GM15510 (cell line): ENCODE measurements around the gene RCAN2.

ENCODE experiments used
- POLR2A ChIP-seq: IDR thresholded peaks from 3 replicates; pipeline ENCODE4 v1.6.1; 2011; ENCODE audit warnings: borderline replicate concordance; ENCODE audit not compliant: insufficient read length; ENCODE audit errors: extremely low read depth

Gene RCAN2

DNA sequence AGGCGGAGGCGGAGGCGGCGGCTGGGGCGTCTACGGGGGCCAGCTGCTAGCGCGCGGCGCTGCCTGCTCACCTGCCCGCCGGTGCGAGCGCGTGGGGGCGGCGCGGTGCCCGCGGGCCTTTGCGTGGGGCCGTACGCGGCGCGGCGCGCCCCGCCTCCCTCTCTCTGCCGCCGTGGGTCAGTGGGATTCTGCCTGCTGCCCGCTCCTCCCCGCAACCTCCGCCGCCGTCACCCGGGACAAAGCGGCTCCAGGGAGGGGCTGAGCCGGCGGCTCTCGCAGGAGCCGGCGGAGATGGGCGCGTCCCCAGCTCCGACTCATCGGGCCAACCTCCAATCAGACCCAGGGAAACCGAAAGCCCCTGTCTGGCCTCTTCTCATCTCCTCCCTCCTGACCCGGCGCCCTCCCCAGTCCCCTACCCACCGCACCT is at the start of gene RCAN2:
RCAN2 (minus strand) TSS at position 249 of the 427 bp plus-strand sequence.
- TF ChIP-seq POLR2A, result no peak

DNA sequence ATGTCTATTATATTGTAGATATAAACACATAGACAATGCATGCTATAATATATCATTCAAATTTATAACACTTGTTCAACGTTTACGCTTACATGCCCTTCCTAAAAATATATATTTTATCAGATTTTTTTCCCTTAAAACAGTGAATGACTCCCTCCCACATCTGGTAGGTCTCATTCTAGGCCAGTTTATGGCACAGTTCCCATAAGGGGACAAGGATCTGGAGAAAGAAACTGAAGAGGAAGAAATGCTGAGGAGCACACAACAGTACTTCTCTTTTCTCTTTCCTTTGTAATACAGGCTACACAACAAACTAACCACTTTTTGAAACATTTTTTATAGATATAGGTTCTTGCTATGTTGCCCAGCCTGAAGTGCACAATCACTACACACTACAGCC is 48.6 kb upstream of the RCAN2 start:
- no peak for TF ChIP-seq POLR2A

DNA sequence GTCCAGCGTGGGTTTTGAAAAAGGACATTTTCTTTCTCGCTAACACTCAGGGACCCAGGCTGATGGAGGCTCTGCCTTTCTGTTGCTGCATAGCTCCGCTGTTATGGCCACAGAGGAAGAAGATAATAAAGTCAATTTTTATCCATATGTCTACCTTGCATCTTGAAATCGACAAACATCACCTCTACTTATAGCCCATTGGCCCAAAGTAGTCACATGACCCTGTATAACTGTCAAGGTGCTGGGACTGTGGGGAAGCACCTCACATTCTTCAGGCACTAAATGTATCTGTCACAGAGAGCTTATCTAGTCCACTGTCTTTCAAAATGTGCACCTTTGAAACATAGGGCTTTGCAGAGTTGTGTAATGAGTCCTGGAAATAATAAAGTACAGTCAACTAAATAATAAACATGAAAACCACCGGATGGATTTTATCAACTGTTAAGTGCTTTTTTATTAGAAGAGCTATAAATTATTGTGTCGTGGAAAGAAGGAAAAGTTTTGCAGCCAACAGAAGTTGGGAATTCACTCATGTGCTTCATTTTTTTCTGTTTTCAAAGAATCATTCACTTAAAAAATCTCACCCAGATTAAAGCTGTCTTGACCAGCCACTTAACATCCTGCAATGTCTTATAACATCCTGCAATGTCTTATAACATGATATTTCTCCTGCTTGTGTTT is 47.7 kb upstream of the RCAN2 start:
- TF ChIP-seq POLR2A, result no peak

DNA sequence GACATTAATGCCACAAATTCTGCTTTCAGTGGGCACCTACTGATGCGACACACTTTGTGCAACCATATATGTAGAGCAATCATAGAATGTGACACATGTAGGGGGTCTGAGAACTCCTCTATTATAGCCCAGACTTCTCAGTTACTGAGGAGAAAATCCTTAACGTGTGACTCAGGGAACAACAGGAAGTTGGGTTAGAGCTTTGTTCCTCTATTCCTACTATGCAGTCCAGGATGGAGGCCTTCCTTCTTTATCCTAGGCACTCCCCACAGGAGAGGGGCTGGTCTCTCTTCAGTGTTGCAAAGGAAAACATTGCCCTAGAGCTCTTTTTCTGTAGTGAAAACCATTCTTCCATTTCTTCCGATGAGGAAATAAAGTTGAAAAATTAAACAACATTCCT is 39.6 kb upstream of the RCAN2 start:
- no peak for TF ChIP-seq POLR2A

DNA sequence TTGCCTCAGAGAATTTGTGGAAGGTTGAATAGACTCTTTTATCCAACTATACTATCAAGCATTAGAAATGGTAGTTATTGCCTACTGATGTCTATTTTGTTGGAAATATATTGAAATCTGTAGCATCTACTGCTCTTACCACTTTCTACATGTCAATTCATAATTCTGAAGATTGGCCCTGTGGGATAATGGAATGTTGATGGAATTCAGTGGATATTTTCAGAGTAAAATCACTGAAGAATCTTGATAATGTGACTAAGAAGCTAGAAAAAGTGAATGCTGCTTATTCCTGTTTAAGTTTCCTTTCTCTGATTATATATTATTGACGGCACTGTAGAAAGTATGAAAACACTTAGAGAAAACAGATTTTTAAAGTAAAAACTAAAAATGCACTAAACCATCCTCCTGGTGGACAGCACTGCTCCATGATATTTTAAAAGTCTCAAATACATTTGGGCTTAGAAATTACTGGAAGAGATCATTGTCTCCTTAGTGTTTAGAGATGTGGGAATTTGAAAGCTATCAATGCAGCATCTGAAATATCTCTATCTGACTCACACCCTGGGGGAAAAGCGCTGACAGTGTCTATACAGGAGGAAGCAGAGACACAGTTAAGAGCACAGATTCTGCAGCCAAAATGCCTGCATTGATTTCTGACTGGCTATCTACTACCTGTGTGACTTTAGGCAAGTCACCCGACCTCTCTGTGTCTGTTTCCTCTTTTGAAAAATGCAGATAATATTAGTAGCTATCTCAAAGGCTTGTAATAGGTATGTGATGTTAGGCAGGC is 37.9 kb upstream of the RCAN2 start:
- no peak for TF ChIP-seq POLR2A

DNA sequence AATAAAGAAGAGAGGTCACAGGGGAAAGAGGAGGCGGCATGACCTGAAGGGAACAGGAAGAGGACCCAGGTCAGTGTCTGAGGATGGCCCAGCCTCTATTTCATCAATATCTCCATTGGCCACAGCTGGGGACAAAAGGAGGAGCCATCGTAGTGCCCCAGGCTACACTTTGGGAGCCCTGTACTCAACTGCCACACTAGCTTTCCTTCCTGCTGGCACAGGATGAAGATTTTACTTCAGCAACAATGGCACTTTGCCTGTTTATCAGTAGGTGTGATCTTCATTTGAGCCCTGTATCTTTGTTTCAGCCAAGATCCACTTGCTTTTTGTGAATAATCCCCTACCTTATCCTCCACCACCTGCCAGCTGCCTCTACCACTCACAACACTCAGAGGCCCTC is 35.4 kb upstream of the RCAN2 start:
- no peak for TF ChIP-seq POLR2A

DNA sequence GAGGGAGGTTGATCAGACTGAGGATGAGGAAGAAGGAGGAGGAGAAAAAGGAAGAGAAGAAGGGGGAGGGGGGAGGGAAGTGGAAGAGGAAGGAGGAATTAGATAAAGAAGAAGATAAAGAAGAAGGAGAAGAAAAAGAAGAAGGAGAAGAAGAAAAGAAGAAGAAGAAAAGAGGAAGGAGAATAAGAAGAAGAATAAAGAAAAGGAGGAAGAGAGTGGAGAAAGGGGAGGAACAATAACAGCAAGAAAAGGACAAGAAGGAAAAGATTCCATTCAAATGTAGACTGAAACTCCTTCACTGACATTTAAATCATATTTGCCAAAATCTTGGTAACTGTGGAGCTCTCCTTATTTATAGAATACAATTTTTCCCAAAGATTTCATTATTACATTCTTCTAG is 34.3 kb upstream of the RCAN2 start:
- TF ChIP-seq POLR2A, result no peak

DNA sequence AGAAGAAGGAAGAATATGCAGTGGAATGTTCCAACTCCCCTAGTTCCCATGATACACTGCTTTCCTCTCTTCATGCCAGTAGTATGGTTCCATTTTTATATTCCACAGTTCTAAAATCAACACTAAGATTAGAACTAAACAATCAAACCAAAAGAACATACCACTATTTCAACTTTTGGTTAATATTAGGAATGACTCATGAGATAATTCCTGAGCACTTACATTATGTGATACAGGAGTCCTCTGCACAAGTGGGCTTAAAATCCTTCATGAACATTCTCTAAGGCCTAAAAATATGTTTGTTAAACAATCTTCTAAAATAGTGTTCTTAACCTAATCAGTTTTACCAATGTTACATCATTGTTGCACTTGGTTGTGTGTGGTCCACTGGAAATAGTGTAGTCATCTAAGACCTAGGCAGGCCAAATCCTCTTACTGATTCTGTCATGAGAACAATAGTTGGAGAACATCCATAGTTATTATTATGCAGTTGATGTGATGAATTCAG is 30.3 kb upstream of the RCAN2 start:
- no peak for TF ChIP-seq POLR2A

DNA sequence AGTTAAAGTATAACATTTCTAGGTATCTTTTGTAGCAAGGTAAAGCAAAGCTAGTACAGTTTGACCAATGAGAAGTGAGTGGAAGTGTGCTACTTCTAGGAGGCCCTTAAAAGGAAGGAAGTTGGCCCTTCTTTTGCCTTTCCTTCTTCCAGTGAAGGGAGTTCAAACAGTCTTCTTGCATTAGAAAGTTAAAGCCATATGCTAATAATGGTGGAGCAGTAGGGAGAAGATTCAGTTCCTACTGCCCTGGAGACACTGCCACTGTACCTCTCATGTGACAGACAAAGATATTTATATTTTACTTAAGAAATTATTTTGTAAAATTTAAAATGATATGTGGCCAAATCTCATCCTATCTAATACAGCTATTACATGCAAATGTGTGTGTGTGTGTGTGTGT is 26.0 kb upstream of the RCAN2 start:
- TF ChIP-seq POLR2A, result no peak

DNA sequence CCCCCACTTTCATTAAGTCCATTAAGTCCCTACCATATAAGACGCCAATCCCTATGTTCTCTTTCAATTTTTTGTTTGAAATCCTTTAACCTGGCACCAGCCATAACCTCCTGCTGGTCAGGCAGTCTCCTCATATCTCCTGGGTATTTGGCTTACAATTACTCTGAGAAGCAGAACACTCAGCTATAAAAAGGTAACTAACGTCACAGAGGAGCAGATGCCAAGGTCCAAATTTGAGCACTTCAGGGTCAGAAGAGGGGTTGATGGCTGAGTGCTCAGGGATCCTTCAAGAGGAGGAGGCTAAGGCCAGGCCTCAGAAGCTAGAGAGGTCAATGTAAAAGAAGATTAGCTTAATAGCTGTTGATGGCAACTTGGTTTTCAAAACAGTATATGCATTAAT is 22.3 kb upstream of the RCAN2 start:
- no peak for TF ChIP-seq POLR2A

DNA sequence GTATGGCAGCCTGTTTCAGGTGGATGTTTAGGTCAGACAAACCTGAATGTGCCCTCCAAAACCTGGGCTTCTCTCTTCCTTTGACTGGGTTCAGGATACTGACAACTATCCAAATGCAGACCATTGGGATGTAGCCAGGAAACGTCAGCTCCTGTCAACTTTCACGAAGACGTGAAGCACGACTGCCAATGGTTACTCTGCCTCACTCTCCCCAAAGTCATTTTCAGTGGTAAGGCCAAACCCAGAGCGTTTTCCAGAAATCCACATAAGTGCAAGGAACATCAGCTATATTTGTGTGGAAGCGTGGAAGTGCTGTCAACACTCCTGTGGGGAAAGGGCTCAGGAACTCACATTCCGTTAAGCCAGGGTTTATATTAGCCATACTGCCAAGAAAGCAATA is 20.1 kb upstream of the RCAN2 start:
- TF ChIP-seq POLR2A, result no peak

DNA sequence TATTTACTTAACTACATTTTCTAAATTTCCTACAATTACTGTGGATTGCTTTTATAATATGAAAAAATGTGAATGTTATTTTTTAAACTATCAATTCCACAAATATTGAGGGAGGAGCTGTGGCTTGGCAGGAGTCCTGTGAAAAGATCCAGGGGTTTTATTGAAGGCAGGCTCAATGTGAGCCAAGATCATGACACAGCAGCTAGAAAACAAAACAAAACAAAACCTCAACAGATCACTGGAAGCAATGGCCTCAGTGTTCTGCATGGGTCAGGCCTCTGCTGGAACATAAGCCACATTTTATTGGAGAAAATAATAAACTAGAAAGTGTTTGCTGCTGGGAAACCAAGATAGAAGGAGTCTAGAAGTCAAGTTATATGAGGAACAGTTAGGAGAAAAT is 19.4 kb upstream of the RCAN2 start:
- no peak for TF ChIP-seq POLR2A

DNA sequence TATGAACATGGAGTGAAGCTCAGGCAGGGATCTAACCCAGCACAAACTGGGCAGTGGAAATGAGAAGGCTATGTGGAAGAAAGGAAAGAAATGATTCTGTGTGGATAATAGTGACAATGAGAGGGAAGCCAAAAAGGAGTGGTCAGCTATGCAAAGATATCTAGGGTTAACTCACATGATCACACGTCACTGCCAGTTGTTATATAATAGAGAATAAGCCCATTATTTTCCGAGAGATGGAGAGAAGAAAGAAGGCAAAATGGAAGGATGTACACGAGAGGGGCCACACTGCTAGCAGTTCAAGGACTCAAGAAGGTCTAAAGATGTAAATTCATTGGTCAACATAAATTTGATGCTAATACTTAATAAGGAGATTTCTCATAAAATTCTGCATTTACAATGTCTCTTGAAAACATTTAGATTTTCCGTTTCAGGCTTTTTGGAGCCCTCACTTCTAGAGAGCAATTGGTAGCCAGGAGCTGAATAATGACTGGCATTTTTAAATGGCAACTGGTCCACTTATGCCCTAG is 18.8 kb upstream of the RCAN2 start:
- TF ChIP-seq POLR2A, result no peak

DNA sequence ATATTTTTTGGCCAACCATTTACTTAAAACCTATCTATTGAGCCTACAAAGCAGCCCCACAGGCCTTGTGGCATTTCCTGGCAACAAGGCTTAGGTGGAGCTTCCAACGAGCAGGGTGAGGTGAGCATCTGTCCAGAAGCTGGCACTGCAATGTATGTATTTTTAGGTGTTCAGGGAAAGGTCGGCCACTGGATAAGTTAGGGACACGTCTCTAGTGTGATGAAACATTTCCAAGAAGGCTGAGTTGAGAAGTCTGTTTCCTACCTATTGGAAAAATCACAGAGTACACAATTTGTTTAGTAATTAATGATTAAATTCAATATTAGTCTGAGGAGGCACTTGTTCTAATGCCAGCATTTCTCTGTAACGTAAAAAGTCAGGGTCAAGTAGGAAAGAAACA is 17.8 kb upstream of the RCAN2 start:
- no peak for TF ChIP-seq POLR2A

DNA sequence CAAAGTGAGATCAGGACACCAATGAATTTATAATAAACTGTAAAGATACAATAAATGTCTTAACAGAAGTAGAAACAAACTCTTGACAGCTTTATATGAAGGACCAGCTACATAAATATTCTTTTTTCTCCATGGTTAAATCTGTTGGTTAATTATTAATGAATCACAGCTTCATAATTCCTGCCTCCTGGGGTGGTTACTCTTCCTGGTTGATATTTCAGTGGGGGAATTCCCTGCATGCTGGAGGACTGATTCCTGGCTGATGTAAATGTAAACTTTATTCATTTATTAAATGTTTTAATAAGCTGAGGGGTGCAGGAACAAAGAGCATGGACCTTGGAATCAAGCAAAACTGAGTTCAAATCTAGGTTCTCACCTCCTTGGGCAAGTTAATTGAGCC is 16.2 kb upstream of the RCAN2 start:
- TF ChIP-seq POLR2A, result no peak
